Measurements from ENCODE around the gene TECPR2.

- TF ChIP-seq TAF1 (IDR thresholded peaks at IDR 0.05; ENCODE audit: low read depth, low read length), result no peak
- TF ChIP-seq POLR2AphosphoS5 (IDR thresholded peaks at IDR 0.05; ENCODE audit: low read depth, low read length), result no peak
- no peak for TF ChIP-seq POLR2A (IDR thresholded peaks at IDR 0.05; ENCODE audit: low read depth, low read length)
- no peak for TF ChIP-seq SPI1 (IDR thresholded peaks at IDR 0.05; ENCODE audit: low read depth, low read length)
- TF ChIP-seq PAX5 (IDR thresholded peaks at IDR 0.05; ENCODE audit: insufficient read depth, low read length, severe bottlenecking), result no peak
Measured at GRCh38 chr14:102320671-102321455, 41.9 kb upstream of the TECPR2 start.
